ENCODE results near the gene SCAMP5. TPM values are rescaled to one million over a fixed set of nuclear protein-coding genes. Genes with fewer than 3 reads are reported as not detected.

SCAMP5 gene
- total RNA-seq (2014; rRNA removed; shearing (Covaris generic)): 17.7 and 23.0 TPM in 2 replicates

DNA sequence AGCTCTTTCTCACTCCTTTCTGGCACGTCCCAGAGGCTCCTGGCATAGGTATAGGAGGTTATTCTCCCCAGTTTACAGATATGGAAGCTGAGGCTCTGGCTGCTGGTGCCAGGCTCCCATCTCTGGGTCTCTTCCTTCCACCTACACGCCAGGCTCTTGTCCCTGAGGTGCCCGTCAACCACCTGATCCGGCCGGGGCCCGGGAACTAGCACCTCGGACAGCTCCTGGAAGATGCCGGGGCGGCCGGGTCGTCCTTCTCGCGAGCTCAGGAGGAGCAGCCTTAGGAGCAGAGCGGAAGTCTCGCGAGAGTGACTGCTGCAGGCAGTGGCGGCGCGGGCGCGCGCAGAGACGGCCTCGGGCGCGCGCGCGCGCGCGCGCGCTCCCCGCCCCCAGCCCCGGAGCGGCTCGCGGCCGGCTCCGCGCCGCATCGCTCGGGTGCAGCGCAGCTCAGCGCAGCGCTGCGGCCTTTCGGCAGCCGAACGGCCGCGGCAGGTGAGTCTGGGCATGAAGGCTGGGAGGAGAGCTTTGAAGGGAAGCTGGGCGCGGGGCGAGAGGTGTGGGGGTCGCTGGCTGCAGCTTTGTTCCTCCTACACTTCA, at the start of gene SCAMP5:
Gene SCAMP5 (plus strand): TSS at position 382 of the 597 bp plus-strand sequence. CDS start 16,277 bp downstream, outside the sequence.
- H3K36me3 ChIP-seq (replicated peaks; ENCODE audit: control insufficient read depth, insufficient read depth, low read length): no peaks in the 10 kb centered on the region
- H3K27me3 ChIP-seq (ENCODE audit: control insufficient read depth, insufficient read depth, low read length): peaks cover 15% of the 10 kb centered on the region; the same call in 1 of the 2 replicates
- DNase-seq: peak; percentile 98
- peak within 1 kb of the TSS; percentile 79 for H3K4me3 ChIP-seq (ENCODE audit: insufficient read depth, low read depth, low read length)

DNA sequence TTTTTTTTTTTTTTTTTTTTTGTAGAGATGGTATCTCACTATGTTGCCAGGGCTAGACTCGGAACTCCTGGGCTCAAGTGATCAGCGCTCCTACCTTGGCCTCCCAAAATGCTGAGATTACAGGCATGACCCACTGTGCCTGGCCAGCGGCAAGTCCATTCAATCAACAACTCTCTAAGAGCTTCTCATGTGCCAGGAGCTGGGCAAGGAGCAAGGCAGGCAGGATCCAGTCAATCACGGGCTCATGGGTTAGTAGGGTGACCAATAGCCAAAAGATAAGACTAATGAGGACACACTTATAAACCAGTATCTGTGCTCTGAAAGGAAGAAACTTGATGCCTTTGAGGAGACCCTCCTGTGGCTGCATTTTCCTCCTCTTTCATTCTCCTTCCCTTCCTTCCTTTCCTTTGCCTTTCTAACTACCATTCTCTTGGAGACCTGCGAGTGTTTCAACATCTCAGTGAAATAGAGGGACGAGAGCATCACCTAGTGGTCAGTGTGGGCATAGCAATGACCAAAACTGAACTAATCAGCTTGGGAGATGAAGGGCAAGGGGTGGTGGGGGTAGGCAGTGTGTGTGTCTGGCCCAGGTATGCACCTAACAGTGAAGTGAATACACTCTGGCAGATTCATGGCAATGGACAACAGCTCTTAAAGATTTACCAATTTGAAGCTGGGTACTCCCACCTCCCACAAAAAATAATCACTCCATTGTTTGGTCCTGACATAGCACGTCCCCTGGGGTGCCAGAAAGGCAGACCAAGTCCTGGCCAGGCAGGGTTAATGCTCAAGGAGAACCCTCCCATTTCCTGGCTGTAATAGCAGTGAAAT, 45.1 kb upstream of the SCAMP5 start:
- H3K4me3 ChIP-seq (ENCODE audit: insufficient read depth, low read depth, low read length): no peak overlapping the region
- peaks cover 4% of the 10 kb centered on the region; the same call in 1 of the 2 replicates for H3K27me3 ChIP-seq (ENCODE audit: control insufficient read depth, insufficient read depth, low read length)
- no peaks in the 10 kb centered on the region for H3K36me3 ChIP-seq (replicated peaks; ENCODE audit: control insufficient read depth, insufficient read depth, low read length)
- DNase-seq: peak; percentile 80

- no peak for DNase-seq
- H3K36me3 ChIP-seq (replicated peaks; ENCODE audit: control insufficient read depth, insufficient read depth, low read length): no peaks in the 10 kb centered on the region
Measured at GRCh38 chr15:74951006-74951405, 44.4 kb upstream of the SCAMP5 start.

DNA sequence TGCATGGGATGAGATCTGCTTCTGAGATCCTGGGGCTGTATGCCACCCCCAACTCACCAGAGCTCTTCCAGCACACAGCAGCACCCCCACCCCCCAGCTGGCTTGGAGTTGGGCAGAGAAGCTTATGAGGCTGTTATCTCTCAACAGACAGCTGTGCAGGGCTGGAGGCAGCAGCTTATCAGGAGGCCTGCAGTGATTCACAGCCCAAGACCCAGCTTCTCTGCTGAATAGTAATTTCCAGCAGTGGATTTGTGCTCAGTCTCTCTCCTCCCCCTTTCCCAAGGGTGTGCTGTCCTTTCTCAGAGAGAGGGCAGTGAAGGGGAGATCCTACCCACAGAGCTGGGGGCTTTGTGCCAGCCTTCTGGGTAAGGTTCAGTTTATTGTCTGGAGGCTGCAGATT, 40.8 kb upstream of the SCAMP5 start:
- Histone ChIP-seq H3K4me3 (ENCODE audit: insufficient read depth, low read depth, low read length) (peak overlapping the region; percentile 73), H3K27me3 (ENCODE audit: control insufficient read depth, insufficient read depth, low read length) (peaks cover 30% of the 10 kb centered on the region), H3K36me3 (replicated peaks; ENCODE audit: control insufficient read depth, insufficient read depth, low read length) (no peaks in the 10 kb centered on the region)
- DNase-seq: no peak

More at GRCh38 chr15:74951006-74951405, 44.4 kb upstream of the SCAMP5 start:
- no peak overlapping the region for H3K4me3 ChIP-seq (ENCODE audit: insufficient read depth, low read depth, low read length)
- peaks cover 9% of the 10 kb centered on the region for H3K27me3 ChIP-seq (ENCODE audit: control insufficient read depth, insufficient read depth, low read length)

DNA sequence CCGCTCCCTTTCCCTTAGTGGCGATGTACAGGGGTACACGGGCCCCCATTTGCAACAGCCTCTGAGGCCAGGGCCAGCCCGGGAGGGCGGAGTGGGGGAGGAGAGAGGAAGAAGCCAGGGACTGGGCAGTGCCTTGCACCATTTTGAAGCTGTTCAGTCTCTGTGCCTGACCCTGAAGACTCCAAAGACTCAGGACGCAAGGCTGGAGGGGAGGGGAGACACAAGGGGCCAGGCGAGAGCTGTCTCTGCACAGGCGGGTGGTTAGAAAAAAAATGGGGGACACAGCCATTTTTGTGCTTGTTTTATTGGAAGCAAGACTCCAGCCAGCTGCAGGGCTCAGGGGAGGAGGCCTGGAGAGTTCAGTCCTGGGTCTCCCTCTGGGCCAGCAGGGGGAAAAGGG, 40.3 kb upstream of the SCAMP5 start:
- Histone ChIP-seq H3K36me3 (replicated peaks; ENCODE audit: control insufficient read depth, insufficient read depth, low read length) (no peaks in the 10 kb centered on the region), H3K4me3 (ENCODE audit: insufficient read depth, low read depth, low read length) (peak overlapping the region; percentile 73), H3K27me3 (ENCODE audit: control insufficient read depth, insufficient read depth, low read length) (peaks cover 34% of the 10 kb centered on the region)
- DNase-seq: no peak

DNA sequence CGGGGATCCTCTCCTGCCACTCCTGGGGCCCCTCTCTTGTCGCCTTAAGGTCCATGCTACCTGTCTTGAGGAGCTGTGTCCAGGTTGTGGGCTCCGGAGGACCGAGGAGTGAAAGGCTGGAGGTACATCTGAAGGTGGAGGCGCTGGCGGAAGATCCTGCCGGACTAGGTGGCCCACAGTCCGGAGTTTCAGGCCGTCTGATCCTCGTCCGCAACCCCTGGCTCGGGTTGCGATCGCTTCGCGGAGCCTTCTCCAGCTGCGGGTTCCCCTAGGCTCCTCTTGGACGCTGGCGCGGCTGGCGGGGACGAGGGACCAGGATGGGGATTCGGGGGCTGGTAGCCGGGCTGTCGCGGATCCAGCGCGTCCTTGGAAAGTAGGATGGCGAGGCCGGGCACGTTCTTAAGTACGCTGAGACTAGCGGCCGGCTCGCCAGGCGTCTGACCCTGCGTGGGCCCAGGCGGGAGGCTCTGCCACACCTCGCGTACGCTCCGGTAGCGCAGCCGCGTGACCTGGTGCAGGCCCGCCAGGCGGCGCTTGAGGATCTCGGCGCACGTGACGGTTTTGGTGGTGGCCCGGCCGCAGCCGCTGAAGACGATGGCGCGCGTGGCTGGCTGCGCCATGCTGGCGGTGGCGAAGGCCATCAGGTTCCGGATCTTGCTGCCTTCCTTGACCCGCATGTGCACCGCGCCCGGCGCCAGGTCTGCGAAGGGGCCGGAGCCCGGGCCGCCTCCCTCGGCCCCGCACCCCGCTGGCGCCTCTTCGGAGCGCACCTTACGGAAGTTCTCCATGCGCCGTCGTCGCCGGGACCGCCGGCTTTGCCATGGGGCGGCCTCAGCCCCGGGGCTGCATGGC, 39.3 kb upstream of the SCAMP5 start:
- peak; percentile 81 for DNase-seq
- H3K4me3 ChIP-seq (ENCODE audit: insufficient read depth, low read depth, low read length): peak overlapping the region; percentile 73
- no peaks in the 10 kb centered on the region for H3K36me3 ChIP-seq (replicated peaks; ENCODE audit: control insufficient read depth, insufficient read depth, low read length)
- peaks cover 37% of the 10 kb centered on the region for H3K27me3 ChIP-seq (ENCODE audit: control insufficient read depth, insufficient read depth, low read length)

DNA sequence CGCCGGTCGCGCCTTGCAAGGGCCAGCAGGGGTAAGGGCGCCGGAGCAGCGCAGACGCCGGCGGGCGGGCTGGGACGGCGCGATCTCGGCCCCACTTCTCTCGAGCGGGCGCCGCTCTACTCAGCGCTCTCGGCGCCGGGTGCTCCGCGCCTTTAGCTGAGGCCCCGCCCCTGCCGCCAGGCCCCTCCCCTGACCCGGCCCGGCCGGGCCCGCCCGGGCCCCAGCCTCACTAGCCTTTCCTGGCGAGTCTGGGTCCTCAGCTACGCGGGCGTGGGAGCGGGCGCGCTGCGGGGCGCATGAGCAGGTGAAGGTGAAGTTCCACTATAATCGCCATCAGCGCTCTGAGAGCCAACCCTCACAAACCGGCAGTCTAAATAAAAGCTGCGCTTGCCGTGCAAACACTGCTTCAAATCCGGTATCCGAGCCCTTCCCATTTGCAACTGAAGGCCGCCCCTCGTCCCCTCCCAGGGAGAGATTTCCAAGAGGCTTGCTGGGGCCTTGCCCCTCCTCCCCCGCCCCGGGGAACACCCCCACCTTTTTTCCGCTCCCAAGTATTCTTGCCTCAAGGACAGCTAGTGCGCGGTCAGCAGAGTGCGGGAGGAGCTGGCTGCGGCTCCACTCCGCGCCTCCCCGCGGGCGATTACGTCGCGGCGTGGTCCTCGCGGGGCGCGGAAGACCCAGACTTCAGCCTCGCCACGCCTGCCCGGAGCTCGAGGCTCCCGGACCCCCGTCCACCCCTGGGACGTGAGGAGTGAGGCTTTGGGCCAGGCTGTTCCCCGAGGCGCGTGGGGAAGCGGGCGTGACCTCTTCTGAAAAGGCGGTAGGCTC, 38.5 kb upstream of the SCAMP5 start, which contains the start of gene RPP25:
Gene RPP25 (minus strand): TSS at position 125 of the 828 bp plus-strand sequence. CDS start 189 bp downstream, outside the sequence.
- Histone ChIP-seq H3K4me3 (ENCODE audit: insufficient read depth, low read depth, low read length) (peak within 1 kb of the TSS; percentile 73), H3K36me3 (replicated peaks; ENCODE audit: control insufficient read depth, insufficient read depth, low read length) (no peaks in the 10 kb centered on the region), H3K27me3 (ENCODE audit: control insufficient read depth, insufficient read depth, low read length) (peaks cover 37% of the 10 kb centered on the region)
- DNase-seq: peak; percentile 95

- DNase-seq: peak; percentile 67
- Histone ChIP-seq H3K36me3 (replicated peaks; ENCODE audit: control insufficient read depth, insufficient read depth, low read length) (no peaks in the 10 kb centered on the region), H3K4me3 (ENCODE audit: insufficient read depth, low read depth, low read length) (peak overlapping the region; percentile 73), H3K27me3 (ENCODE audit: control insufficient read depth, insufficient read depth, low read length) (peaks cover 37% of the 10 kb centered on the region)
Measured at GRCh38 chr15:74957476-74958035, 37.8 kb upstream of the SCAMP5 start.

DNA sequence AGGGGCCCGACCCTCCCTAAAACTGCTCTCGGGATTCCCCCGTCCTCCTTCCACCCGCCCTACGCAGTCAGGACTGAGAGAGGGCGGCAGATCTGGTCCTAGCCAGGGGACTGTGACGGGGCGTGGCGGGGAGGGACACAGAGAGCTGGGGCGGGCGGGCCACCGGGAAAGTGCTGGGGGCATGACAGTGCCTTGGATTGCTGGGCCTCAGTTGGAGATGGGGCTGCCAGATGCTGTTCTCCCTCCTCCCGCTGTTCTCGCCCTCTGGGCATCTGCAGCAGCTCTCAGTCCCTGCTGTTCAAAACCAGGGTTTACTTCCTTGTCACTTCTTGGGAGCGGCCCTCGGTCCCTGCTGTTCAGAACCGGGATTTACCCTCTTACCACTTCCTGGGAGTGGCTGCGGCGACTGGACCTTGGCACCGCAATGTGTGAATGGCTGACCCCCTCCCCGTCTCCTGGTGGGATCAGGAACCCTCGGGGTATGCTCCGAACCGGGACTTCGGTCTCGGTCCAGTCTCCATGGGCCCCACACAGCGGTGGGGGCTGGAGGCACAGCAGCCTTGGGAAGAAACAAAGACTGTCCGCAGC, 36.9 kb upstream of the SCAMP5 start:
- DNase-seq: peak; percentile 77
- no peaks in the 10 kb centered on the region for H3K36me3 ChIP-seq (replicated peaks; ENCODE audit: control insufficient read depth, insufficient read depth, low read length)
- H3K4me3 ChIP-seq (ENCODE audit: insufficient read depth, low read depth, low read length): peak overlapping the region; percentile 73
- H3K27me3 ChIP-seq (ENCODE audit: control insufficient read depth, insufficient read depth, low read length): peaks cover 37% of the 10 kb centered on the region

DNA sequence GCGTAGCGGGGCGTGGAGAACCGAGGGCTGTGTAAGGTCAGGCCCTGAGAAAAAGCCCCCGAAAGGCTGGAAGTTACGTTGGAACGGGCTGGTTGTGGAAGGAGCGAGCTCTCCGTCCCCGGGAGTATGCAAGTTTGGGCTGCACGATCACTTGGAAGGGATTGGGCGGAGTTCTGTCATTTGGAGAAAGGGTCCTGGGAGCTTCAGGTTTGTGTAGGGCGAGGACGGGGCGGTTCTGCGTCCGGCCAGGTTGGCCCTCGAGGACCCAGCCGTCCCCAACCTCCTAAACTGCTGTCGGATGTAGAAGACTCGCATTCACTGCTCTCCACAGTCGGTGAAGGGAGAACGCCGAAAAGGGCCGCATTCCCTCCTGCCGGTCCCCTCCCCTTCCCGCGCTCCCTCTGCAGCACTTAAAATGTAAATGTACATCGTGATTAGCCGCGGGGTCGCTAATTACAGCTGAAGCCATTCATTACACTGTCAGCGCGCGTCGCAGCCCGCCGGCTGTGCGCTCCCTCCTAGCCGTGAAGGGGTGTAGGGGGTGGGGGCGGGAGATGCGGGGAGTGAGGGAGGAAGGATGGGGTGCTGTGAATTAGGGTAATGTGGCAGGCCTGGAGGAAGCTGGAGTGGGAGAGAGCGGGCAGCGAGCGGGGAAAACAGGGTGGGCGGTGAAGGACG, 36.3 kb upstream of the SCAMP5 start:
- DNase-seq: peak; percentile 73
- peak overlapping the region; percentile 73 for H3K4me3 ChIP-seq (ENCODE audit: insufficient read depth, low read depth, low read length)
- H3K27me3 ChIP-seq (ENCODE audit: control insufficient read depth, insufficient read depth, low read length): peaks cover 37% of the 10 kb centered on the region
- H3K36me3 ChIP-seq (replicated peaks; ENCODE audit: control insufficient read depth, insufficient read depth, low read length): no peaks in the 10 kb centered on the region

DNA sequence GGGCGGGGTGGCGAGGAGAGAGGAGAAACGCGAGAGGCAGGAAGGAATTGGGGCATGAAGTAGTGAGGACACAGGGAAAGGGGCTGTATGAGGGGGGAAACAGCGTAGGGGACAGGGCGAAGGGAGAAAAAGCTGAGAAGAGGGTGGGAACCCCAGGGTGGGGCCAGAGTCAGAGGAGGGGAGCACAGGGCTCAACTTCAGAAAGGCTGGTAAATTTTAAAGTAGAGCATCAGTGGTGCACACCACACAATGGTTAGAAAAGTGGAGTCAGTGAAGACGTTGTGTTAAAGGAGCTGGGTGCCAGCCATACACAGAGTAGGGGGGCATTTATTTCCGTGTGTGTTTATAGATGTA, 35.8 kb upstream of the SCAMP5 start:
- peak overlapping the region; percentile 73 for H3K4me3 ChIP-seq (ENCODE audit: insufficient read depth, low read depth, low read length)
- no peaks in the 10 kb centered on the region for H3K36me3 ChIP-seq (replicated peaks; ENCODE audit: control insufficient read depth, insufficient read depth, low read length)
- no peak for DNase-seq
- H3K27me3 ChIP-seq (ENCODE audit: control insufficient read depth, insufficient read depth, low read length): peaks cover 37% of the 10 kb centered on the region

DNA sequence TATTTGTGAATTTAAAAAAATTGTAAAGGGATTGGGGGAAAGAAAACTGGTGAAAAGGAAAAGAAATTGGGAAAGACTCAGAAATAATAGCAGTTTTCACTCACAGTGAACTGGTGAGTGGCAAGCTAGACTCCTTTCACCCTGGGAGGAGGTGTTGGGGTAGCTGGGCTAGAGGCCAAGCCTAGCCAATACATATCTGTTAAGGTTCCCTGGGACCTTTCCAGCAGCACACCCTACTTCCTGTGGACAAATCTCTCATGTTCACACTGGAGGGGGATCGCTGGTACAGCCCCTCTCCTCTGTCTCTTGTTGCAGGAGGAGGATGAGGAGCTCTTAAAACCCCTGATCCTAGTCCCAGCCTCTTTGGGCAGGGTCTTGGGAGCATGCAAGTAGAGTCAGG, 35.1 kb upstream of the SCAMP5 start:
- no peak for DNase-seq
- H3K36me3 ChIP-seq (replicated peaks; ENCODE audit: control insufficient read depth, insufficient read depth, low read length): no peaks in the 10 kb centered on the region
- peaks cover 34% of the 10 kb centered on the region for H3K27me3 ChIP-seq (ENCODE audit: control insufficient read depth, insufficient read depth, low read length)
- H3K4me3 ChIP-seq (ENCODE audit: insufficient read depth, low read depth, low read length): no peak overlapping the region

Data from H7 (cell line).